GM18951 (cell line): ENCODE data around the gene NRK.
"Not testable (repeated sequence)": the region's sequence is repeated elsewhere in the genome, so short reads cannot be mapped to it uniquely, and the experiment has no call there.

Source experiments
- POLR2A ChIP-seq: IDR thresholded peaks from 4 replicates; pipeline ENCODE4 v1.6.1; 2011; ENCODE audit warnings: mild to moderate bottlenecking; ENCODE audit not compliant: insufficient read length, insufficient read depth; ENCODE audit errors: extremely low read depth
- in situ Hi-C: fragments of 300-500 bp; cut with MboI; formaldehyde crosslinking; loops from one replicate; pipeline ENCODE4 v1.12.0; 2022; ENCODE audit warnings: low sequenced_read_pairs, mixed read lengths, inconsistent platforms; ENCODE audit not compliant: unreplicated experiment

NRK gene

GRCh38 chrX:105969487-105969886, 147.1 kb downstream of the NRK start:
- in situ Hi-C loops, result no loop called here
- TF ChIP-seq POLR2A, result no peak

GRCh38 chrX:105972690-105973386, 150.5 kb downstream of the NRK start:
- in situ Hi-C loops, result no loop called here
- no peak for TF ChIP-seq POLR2A

DNA sequence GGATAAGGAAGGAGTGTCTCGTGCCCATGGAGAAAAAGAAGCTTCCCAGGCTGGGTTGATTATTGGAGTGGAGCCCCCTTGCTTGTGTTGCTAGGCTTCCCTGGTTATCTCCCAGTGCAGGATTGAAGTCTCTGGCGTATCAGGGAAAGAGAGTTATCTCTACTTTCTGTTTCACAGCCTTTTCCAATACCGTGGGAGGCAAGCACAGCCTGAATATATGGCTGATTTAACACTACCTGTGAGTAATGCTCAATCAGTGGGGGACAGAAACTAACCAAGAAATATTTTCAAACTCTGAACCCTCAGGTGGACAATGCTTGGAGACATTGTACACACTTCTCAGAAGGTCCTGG, 151.0 kb downstream of the NRK start:
- in situ Hi-C loops, result no loop called here
- no peak for TF ChIP-seq POLR2A

GRCh38 chrX:105975382-105975781, 153.0 kb downstream of the NRK start:
- no peak for TF ChIP-seq POLR2A
- in situ Hi-C loops, result no loop called here

DNA sequence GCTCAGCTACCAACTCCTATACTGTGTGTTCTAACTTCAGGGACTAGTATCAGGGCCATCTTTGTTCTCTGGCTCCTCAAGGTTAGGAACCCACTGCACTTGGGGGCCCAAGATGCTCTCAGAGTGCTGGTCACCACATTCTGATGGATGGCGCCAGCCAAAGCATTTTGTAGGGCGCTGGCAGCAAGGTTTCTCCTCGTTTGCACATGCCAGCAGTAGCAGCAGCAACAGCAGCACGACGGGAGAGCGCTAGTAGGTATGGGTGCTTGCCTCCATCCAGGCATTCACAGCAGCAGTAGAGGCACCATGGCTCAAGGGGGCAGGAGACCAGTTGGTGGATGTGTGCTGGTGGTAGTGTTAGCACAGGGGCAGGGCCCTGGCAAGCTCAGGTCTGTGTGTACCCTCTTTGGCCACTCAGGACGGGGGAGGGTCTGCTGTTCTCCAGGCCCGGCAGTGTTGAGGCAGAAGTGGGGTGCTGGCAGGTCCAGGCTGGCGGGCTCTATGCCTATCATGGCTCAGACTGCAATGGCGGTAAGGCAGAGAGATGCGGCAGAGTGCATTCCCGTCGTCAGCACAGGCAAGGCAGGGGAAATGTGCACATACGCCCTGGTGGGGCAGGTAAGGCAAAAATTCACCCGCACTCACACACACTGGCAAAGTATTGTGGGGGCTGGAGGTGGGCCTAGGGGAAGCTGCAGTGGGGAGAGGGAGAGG, 159.6 kb downstream of the NRK start:
- in situ Hi-C loops, result no loop called here
- no peak for TF ChIP-seq POLR2A

DNA sequence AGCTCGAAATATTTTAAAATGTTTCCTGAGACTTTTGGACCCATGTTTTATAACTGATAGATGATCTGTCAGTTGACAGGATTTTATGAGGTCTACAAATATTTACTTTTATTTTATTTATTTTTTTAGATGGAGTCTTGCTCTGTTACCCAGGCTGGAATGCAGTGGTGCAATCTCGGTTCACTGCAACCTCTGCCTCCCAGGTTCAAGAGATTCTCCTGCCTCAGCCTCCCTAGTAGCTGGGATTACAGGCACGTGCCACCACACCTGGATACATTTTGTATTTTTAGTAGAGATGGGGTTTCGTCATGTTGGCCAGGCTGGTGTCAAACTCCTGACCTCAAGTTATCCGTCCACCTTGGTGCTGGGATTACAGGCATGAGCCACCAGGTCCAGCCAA, 166.1 kb downstream of the NRK start:
- in situ Hi-C loops, result not testable (repeated sequence)

GRCh38 chrX:105999294-105999693, 177.0 kb downstream of the NRK start:
- in situ Hi-C loops, result no loop called here
- no peak for TF ChIP-seq POLR2A

DNA sequence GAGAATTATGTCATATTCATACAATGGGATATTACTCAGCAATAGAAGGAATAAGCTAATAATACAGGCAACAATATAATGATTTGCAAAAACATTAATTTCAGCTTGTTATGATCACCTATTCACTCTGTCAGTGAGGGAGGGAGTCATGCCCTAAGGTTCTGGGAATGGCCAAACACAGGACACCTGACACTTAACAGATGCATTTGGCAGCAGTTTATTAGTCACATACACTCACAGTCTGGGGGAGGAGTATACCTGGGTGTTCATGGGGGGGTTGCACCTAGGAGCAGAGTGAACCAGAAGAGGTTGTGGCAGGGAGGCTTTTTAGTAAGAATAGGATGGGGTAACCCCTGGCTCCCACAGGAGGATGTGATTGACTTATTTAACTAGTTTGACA, 177.9 kb downstream of the NRK start:
- in situ Hi-C loops, result no loop called here
- no peak for TF ChIP-seq POLR2A

DNA sequence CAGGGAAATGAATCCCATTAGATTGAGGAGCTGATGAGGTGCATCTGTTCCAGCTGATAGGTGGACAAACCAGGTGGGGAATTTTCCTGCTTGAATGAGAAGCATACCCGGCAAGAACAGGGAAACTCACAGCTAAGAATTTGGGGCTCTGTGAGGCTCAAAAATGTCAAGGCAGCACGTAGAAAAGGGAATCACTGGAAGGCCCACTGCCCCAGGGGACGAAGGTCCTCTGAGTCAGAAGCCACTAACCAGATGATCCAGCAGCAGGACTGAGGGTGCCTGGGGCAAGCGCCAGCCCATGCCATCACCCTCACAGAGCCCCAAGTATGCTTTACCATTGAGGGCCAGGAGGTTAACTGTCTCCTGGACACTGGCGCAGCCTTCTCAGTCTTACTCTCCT, 178.3 kb downstream of the NRK start:
- in situ Hi-C loops, result not testable (repeated sequence)

DNA sequence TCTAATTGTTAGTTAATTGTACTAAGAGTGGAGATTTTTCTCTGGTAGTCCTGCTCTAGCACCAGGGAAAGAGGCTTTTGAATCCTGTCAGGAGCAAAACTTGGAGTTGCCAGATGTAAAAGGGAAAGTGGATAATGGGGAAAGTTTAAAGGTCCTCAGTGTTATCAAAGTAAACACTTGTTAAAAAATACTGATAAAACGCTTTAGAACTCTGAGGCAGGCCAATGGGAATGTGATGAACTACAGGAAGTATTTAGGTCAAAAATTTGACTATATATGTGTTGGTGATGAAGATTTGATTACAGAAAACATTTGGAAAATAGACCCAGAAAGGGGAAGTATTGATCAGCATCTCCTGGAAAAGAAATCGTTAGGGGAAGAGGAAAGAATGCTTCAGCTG, 183.3 kb downstream of the NRK start:
- TF ChIP-seq POLR2A, result no peak
- in situ Hi-C loops, result no loop called here

- no peak for TF ChIP-seq POLR2A
- in situ Hi-C loops, result no loop called here
These were observed 185.5 kb downstream of the NRK start for GRCh38 chrX:106007815-106008214.
